HUES48 (cell line): ENCODE measurements around the gene AIMP1.

Experiments
- H3K27ac ChIP-seq: one replicate; pipeline ENCODE4 v1.7.0; 2013; ENCODE audit warnings: low read depth, low read length, inconsistent platforms
- H3K27me3 ChIP-seq: 2 replicates; pipeline ENCODE4 v1.6.1; 2013; ENCODE audit warnings: mild to moderate bottlenecking, low read length; ENCODE audit not compliant: control insufficient read depth, insufficient read depth
- H3K36me3 ChIP-seq: 2 replicates; pipeline ENCODE4 v1.6.1; 2013; ENCODE audit warnings: low read length; ENCODE audit not compliant: control insufficient read depth, insufficient read depth
- H3K4me1 ChIP-seq: 2 replicates; pipeline ENCODE4 v1.6.1; 2013; ENCODE audit warnings: mild to moderate bottlenecking, low read length; ENCODE audit not compliant: control insufficient read depth, insufficient read depth
- H3K4me3 ChIP-seq: 2 replicates; pipeline ENCODE4 v1.5.1; 2013; ENCODE audit warnings: mild to moderate bottlenecking, low read depth, low read length
- H3K9ac ChIP-seq: 2 replicates; pipeline ENCODE4 v1.6.1; 2013; ENCODE audit warnings: mild to moderate bottlenecking, low read depth, low read length, moderate library complexity
- H3K9me3 ChIP-seq: 2 replicates; pipeline ENCODE4 v1.6.1; 2013; ENCODE audit warnings: low read length; ENCODE audit not compliant: control insufficient read depth, insufficient read depth

AIMP1 gene

GRCh38 chr4:106351016-106351415 lies 34.7 kb downstream of the AIMP1 start:
- Histone ChIP-seq H3K27ac (no peak overlapping the region), H3K4me3 (no peak overlapping the region), H3K9ac (no peak overlapping the region), H3K9me3 (no peaks in the 10 kb centered on the region), H3K4me1 (no peaks in the 10 kb centered on the region), H3K36me3 (peaks cover 24% of the 10 kb centered on the region), H3K27me3 (no peaks in the 10 kb centered on the region)

GRCh38 chr4:106353786-106354185 lies 37.4 kb downstream of the AIMP1 start:
- Histone ChIP-seq H3K36me3 (peaks cover 2% of the 10 kb centered on the region), H3K27me3 (no peaks in the 10 kb centered on the region), H3K4me3 (no peak overlapping the region), H3K9me3 (no peaks in the 10 kb centered on the region), H3K9ac (no peak overlapping the region), H3K4me1 (no peaks in the 10 kb centered on the region), H3K27ac (no peak overlapping the region)

GRCh38 chr4:106355193-106355592 lies 38.8 kb downstream of the AIMP1 start:
- H3K27ac ChIP-seq: no peak overlapping the region
- no peaks in the 10 kb centered on the region for H3K36me3 ChIP-seq
- H3K9ac ChIP-seq: no peak overlapping the region
- H3K4me1 ChIP-seq: no peaks in the 10 kb centered on the region
- no peaks in the 10 kb centered on the region for H3K9me3 ChIP-seq
- no peak overlapping the region for H3K4me3 ChIP-seq
- no peaks in the 10 kb centered on the region for H3K27me3 ChIP-seq

GRCh38 chr4:106358899-106359298 lies 42.5 kb downstream of the AIMP1 start:
- Histone ChIP-seq H3K36me3 (no peaks in the 10 kb centered on the region), H3K27ac (no peak overlapping the region), H3K4me3 (no peak overlapping the region), H3K4me1 (no peaks in the 10 kb centered on the region), H3K27me3 (no peaks in the 10 kb centered on the region), H3K9ac (no peak overlapping the region), H3K9me3 (no peaks in the 10 kb centered on the region)

- no peaks in the 10 kb centered on the region for H3K9me3 ChIP-seq
- no peak overlapping the region for H3K27ac ChIP-seq
- no peaks in the 10 kb centered on the region for H3K27me3 ChIP-seq
- no peak overlapping the region for H3K4me3 ChIP-seq
- H3K4me1 ChIP-seq: peaks cover 4% of the 10 kb centered on the region; the same call in 1 of the 2 replicates
- H3K9ac ChIP-seq: no peak overlapping the region
- H3K36me3 ChIP-seq: no peaks in the 10 kb centered on the region
These were observed 45.9 kb downstream of the AIMP1 start for GRCh38 chr4:106362086-106362825.

- Histone ChIP-seq H3K9ac (no peak overlapping the region), H3K4me3 (no peak overlapping the region), H3K4me1 (peaks cover 4% of the 10 kb centered on the region; the same call in 1 of the 2 replicates), H3K36me3 (no peaks in the 10 kb centered on the region), H3K9me3 (no peaks in the 10 kb centered on the region), H3K27me3 (no peaks in the 10 kb centered on the region), H3K27ac (no peak overlapping the region)
These were observed 47.9 kb downstream of the AIMP1 start for GRCh38 chr4:106364282-106364681.

- Histone ChIP-seq H3K4me1 (peaks cover 4% of the 10 kb centered on the region; the same call in 1 of the 2 replicates), H3K9ac (no peak overlapping the region), H3K27me3 (no peaks in the 10 kb centered on the region), H3K4me3 (no peak overlapping the region), H3K9me3 (no peaks in the 10 kb centered on the region), H3K27ac (no peak overlapping the region), H3K36me3 (no peaks in the 10 kb centered on the region)
These were observed 49.3 kb downstream of the AIMP1 start for GRCh38 chr4:106365613-106366012.

- Histone ChIP-seq H3K9ac (no peak overlapping the region), H3K27ac (no peak overlapping the region), H3K4me3 (no peak overlapping the region), H3K4me1 (peaks cover 4% of the 10 kb centered on the region; the same call in 1 of the 2 replicates), H3K9me3 (no peaks in the 10 kb centered on the region), H3K36me3 (no peaks in the 10 kb centered on the region), H3K27me3 (no peaks in the 10 kb centered on the region)
These were observed 49.7 kb downstream of the AIMP1 start for GRCh38 chr4:106366026-106366425.

- Histone ChIP-seq H3K9me3 (no peaks in the 10 kb centered on the region), H3K4me1 (peaks cover 4% of the 10 kb centered on the region; the same call in 1 of the 2 replicates), H3K27me3 (no peaks in the 10 kb centered on the region), H3K9ac (no peak overlapping the region), H3K4me3 (no peak overlapping the region), H3K36me3 (no peaks in the 10 kb centered on the region), H3K27ac (no peak overlapping the region)
These were observed 50.7 kb downstream of the AIMP1 start for GRCh38 chr4:106367072-106367471.

- Histone ChIP-seq H3K9me3 (no peaks in the 10 kb centered on the region), H3K9ac (no peak within 1 kb of the TSS), H3K27me3 (no peaks in the 10 kb centered on the region), H3K4me3 (no peak within 1 kb of the TSS), H3K4me1 (peaks cover 4% of the 10 kb centered on the region; the same call in 1 of the 2 replicates), H3K36me3 (no peaks in the 10 kb centered on the region), H3K27ac (no peak within 1 kb of the TSS)
These were observed 52.3 kb downstream of the AIMP1 start, which contains the start of gene GIMD1 for GRCh38 chr4:106368678-106369077. GIMD1 (minus strand) TSS chr4:106368778; CDS start chr4:106367435, 1,343 bp downstream.

- H3K9me3 ChIP-seq: no peaks in the 10 kb centered on the region
- no peaks in the 10 kb centered on the region for H3K36me3 ChIP-seq
- H3K4me1 ChIP-seq: no peaks in the 10 kb centered on the region
- no peaks in the 10 kb centered on the region for H3K27me3 ChIP-seq
- H3K27ac ChIP-seq: no peak overlapping the region
- H3K9ac ChIP-seq: no peak overlapping the region
- H3K4me3 ChIP-seq: no peak overlapping the region
These were observed 53.2 kb downstream of the AIMP1 start for GRCh38 chr4:106369456-106370060.
